GM12872 (cell line): ENCODE measurements around the gene H3-3A.

ENCODE experiments used
- TF ChIP-seq, protein P1 (sequence below): IDR thresholded peaks from 3 replicates; pipeline ENCODE4 v1.5.1; 2011; ENCODE audit warnings: low read depth, mild to moderate bottlenecking, low read length, moderate library complexity; ENCODE audit not compliant: insufficient read depth

H3-3A gene

GRCh38 chr1:226027538-226028217 is 34.8 kb upstream of the H3-3A start:
- TF ChIP-seq, protein P1, sequence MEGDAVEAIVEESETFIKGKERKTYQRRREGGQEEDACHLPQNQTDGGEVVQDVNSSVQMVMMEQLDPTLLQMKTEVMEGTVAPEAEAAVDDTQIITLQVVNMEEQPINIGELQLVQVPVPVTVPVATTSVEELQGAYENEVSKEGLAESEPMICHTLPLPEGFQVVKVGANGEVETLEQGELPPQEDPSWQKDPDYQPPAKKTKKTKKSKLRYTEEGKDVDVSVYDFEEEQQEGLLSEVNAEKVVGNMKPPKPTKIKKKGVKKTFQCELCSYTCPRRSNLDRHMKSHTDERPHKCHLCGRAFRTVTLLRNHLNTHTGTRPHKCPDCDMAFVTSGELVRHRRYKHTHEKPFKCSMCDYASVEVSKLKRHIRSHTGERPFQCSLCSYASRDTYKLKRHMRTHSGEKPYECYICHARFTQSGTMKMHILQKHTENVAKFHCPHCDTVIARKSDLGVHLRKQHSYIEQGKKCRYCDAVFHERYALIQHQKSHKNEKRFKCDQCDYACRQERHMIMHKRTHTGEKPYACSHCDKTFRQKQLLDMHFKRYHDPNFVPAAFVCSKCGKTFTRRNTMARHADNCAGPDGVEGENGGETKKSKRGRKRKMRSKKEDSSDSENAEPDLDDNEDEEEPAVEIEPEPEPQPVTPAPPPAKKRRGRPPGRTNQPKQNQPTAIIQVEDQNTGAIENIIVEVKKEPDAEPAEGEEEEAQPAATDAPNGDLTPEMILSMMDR = no peak

DNA sequence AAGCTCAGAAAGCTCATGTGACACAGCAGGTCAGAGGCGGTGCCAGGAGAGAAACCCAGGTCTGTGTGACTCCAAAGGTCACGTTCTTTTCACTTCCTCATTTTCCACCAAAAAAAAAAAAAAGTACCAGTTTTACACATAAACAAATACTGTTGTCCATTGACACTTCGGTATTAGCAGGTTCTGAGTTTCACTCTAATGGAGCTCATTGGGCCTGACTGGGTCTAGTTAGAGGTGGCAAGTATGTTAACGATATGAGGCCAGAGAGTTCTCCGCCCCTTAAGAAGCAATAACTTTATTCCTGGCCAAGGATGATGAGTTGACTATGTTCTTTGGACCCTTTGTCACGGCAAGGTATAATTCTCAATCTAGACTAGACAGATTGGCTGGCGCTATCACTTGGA is 33.4 kb upstream of the H3-3A start:
- TF ChIP-seq, protein P1 = no peak

- TF ChIP-seq, protein P1 = no peak
Observed at GRCh38 chr1:226029568-226030225, 32.8 kb upstream of the H3-3A start.

DNA sequence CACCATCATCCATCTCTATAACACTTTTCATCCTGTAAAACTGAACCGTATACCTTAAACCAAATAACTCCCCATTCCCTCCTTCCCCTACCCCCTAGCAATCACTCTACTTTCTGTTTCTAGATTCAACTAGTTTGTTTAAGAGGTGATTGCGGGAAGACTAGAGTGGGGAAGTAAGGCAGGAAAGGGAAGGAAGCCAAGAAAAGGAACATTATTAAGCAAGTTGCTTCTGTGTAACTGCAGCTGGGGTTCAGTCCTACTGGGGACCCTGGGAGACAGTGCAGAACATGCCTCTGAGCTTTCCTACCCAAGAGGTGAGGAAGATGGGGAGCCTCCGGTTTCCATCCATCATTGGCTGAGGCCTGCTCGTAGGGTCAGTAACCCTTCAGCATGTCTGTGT is 28.9 kb upstream of the H3-3A start:
- TF ChIP-seq, protein P1 = no peak

DNA sequence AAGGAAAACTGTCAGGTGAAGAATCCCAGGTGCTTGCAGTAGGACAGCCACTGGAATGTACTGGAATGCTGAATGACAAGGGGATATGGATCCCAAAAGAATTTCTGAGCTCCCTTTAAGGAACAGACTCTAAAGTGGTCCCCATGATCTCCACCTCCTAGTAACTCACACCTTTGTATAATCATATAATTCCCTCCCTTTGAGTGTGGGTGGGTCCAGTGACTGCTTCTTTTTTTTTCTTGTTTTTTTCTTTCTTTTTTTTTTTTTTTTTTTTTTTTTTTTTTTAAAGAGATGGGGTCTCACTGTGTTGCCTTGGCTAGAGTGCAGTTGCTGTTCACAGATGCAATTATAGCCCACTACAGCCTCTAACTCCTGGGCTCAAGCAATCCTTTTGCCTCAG is 28.5 kb upstream of the H3-3A start:
- TF ChIP-seq, protein P1 = no peak

DNA sequence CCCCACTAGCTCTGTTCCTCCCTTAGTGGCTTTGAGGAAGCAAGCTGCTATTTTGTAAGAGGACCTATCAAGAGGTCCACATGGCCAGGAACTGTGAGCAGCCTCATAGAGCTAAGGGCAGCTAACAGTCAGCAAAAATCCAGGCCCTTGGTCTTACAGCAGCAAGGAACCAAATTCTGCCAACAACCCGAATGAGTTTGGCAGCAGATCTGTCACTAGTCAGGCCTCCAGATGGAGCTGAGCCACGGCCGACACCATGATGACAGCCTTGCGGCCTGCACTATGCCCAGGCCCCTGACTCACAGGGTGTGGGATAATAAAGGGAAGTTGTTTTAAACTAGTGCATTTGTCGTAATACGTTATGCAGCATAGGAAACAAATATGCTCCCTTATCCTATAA is 28.0 kb upstream of the H3-3A start:
- TF ChIP-seq, protein P1 = no peak

DNA sequence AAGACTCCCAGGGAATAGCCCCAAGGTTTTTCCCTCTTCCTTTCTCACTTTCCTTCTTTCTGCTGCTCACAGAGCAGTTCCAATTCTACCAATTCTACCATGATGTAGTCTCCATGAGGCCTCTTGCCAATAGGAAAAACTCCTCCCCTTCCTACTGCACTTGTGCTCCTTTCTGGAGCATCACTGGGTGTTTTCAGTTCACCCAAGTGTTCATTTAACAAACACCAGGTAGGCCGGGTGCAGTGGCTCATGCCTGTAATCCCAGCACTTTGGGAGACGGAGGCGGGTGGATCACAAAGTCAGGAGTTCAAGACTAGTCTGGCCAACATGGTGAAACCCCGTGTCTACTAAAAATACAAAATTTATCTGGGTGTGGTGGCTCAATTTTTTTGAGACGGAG is 26.6 kb upstream of the H3-3A start:
- TF ChIP-seq, protein P1 = no peak
